Naive thymus-derived CD4-positive, alpha-beta T cell (primary cell): ENCODE data around the gene GRK5. TPM values are rescaled to one million over a fixed set of nuclear protein-coding genes. Genes with fewer than 3 reads are reported as not detected.

Experiments
- ATAC-seq: fragments of 150-1000 bp; cut with Tn5 transposase; 2 replicates; pipeline ENCODE4 v1.10.0; 2021; ENCODE audit warnings: mild to moderate bottlenecking, moderate library complexity
- CTCF ChIA-PET: fragments of 350-600 bp; sonication (Branson Sonifier 250); formaldehyde crosslinking; loops from one replicate; lab custom pipeline; 2021; ENCODE audit warnings: antibody characterized with exemption; lab: Charles Lee
- POLR2A ChIA-PET: fragments of 350-600 bp; sonication (Branson Sonifier 250); formaldehyde crosslinking; loops from one replicate; lab custom pipeline; 2021; ENCODE audit warnings: antibody characterized with exemption, inconsistent platforms; lab: Charles Lee
- DNase-seq, 9 donors: peaks; one replicate each; pipeline versions ENCODE4 v3.0.0 to v3.0.0-alpha.2; 2020 to 2022; ENCODE audit warnings: mixed read lengths in 1 of 9
- H3K27ac ChIP-seq: one replicate; pipeline ENCODE4 v1.7.0; 2013; ENCODE audit warnings: mild to moderate bottlenecking, low read depth, low read length, moderate library complexity
- H3K27me3 ChIP-seq, 2 donors: one replicate each; pipeline ENCODE4 v1.7.0; 2013; ENCODE audit warnings: low read length in 2 of 2, mild to moderate bottlenecking in 2 of 2, moderate library complexity in 2 of 2; ENCODE audit not compliant: control insufficient read depth in 2 of 2, insufficient read depth in 2 of 2
- H3K36me3 ChIP-seq, 3 experiments: 1 replicate in 2 of 3; 2 replicates in 1 of 3; pipeline ENCODE4 v1.7.0; 2013; ENCODE audit warnings: low read length in 3 of 3, mild to moderate bottlenecking in 3 of 3, moderate library complexity in 1 of 3; ENCODE audit not compliant: insufficient read depth in 3 of 3, control insufficient read depth in 2 of 3
- H3K4me1 ChIP-seq, 2 donors: one replicate each; pipeline ENCODE4 v1.7.0; 2013; ENCODE audit warnings: low read length in 2 of 2, mild to moderate bottlenecking in 2 of 2, moderate library complexity in 1 of 2; ENCODE audit not compliant: control insufficient read depth in 2 of 2, insufficient read depth in 2 of 2
- H3K4me3 ChIP-seq: 2 replicates; pipeline ENCODE4 v1.7.0; 2013; ENCODE audit warnings: mild to moderate bottlenecking, low read length
- H3K9me3 ChIP-seq, 3 experiments: 1 replicate in 2 of 3; 2 replicates in 1 of 3; pipeline ENCODE4 v1.7.0; 2013; ENCODE audit warnings: low read length in 3 of 3; ENCODE audit not compliant: control insufficient read depth in 2 of 3
- H3K27ac Mint-ChIP-seq, 9 donors: one replicate each; pipeline ENCODE4 v1.8.0; 2020 to 2022; ENCODE audit warnings: mixed read lengths in 9 of 9, mild to moderate bottlenecking in 8 of 9, moderate library complexity in 5 of 9, inconsistent platforms in 2 of 9
- H3K27me3 Mint-ChIP-seq, 5 donors: one replicate each; pipeline ENCODE4 v1.8.0; 2021 to 2022; ENCODE audit warnings: mixed read lengths in 5 of 5, mild to moderate bottlenecking in 1 of 5
- H3K36me3 Mint-ChIP-seq, 5 donors: one replicate each; pipeline ENCODE4 v1.8.0; 2020 to 2022; ENCODE audit warnings: mixed read lengths in 5 of 5, mild to moderate bottlenecking in 3 of 5, inconsistent platforms in 1 of 5
- H3K4me1 Mint-ChIP-seq, 7 donors: one replicate each; pipeline ENCODE4 v1.8.0; 2020 to 2022; ENCODE audit warnings: mixed read lengths in 7 of 7, mild to moderate bottlenecking in 3 of 7, inconsistent platforms in 1 of 7
- H3K4me3 Mint-ChIP-seq, 10 donors: one replicate each; pipeline ENCODE4 v1.8.0; 2020 to 2022; ENCODE audit warnings: mild to moderate bottlenecking in 10 of 10, mixed read lengths in 10 of 10, moderate library complexity in 6 of 10, inconsistent platforms in 2 of 10
- H3K9me3 Mint-ChIP-seq, 11 donors: one replicate each; pipeline ENCODE4 v1.8.0; 2020 to 2022; ENCODE audit warnings: mixed read lengths in 11 of 11, mild to moderate bottlenecking in 4 of 11, inconsistent platforms in 1 of 11, moderate library complexity in 1 of 11
- intact Hi-C, 2 donors: fragments of 100-400 bp; cut with micrococcal nuclease; formaldehyde crosslinking; loops; one replicate each; pipeline ENCODE4 v1.15.1; 2023
- polyA plus RNA-seq, 2 donors: library from polyadenylated mRNA; unstranded; fragments of 300-500 nt; fragmentation: Illumina TruSeq; gene quantifications; one replicate each; pipeline ENCODE4 v1.2.3, GENCODE V29; 2021
- total RNA-seq, 6 experiments: library from RNA in 5 of 6; stranded (reverse) in 5 of 6; gene quantifications; 1 replicate in 5 of 6; 2 replicates in 1 of 6; pipeline ENCODE4 v1.2.3 and lab custom pipeline; 2021 to 2026

Gene GRK5
- total and polyA plus RNA-seq, 7 experiments from 2014 or later, result 16.4 to 45.2 (median 30.3) TPM

DNA sequence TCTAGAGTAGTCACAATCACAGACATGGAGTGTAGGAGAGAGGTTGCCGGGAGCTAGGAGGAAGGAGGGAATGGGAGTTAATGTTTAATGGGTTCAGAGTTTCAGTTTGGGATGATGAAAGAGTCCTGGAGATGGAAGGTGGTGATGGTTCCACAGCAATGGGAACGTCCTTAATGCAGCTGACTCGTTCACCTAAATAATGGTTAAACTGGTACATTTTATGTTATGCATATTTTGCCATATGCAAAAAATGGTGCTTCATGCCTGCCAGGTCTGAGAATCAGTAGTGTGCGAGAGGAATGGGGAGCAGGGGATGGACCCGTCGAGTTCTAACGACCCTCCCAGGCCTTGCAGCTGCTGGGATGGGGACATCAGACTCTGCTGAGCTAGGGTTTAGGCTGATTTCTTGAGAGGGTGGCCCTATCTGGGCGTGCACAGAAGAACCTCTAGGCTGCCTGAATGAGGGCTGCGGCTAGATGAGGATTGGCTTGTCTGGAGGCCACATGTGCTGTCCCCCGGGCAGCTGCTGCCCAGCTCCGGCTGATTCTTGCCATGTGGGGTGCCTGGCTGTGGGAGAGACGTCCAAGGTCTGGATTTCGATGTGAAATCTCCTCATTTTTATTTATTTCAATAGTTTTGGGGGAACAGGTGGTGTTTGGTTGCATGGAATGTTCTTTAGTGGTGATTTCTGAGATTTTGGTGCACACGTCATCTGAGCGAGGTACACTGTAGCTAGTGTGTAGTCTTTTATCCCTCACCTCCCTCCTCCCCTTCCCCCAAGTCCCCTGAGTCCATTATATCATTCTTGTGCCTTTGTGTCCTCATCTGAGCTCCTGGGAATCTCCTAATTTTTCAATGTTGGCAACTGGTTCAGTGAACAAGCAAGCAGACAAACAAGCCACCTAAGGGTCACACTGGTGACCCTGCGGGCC is 116.0 kb downstream of the GRK5 start:
- Mint-ChIP-seq H3K4me1 (peaks cover 16 to 50% (median 40%) of the 10 kb centered on the region in 7 donors), H3K27me3 (no peaks in the 10 kb centered on the region), H3K4me3 (no peak overlapping the region), H3K36me3 (peaks cover 0 to 14% (median 6%) of the 10 kb centered on the region in 5 donors), H3K9me3 (no peaks in the 10 kb centered on the region), H3K27ac (peak overlapping the region in 2 of 9 donors; percentile 25 to 74)
- Histone ChIP-seq H3K27me3 (no peaks in the 10 kb centered on the region), H3K4me3 (no peak overlapping the region), H3K36me3 (peaks cover 0 to 22% (median 0%) of the 10 kb centered on the region in 3 experiments), H3K27ac (no peak overlapping the region), H3K4me1 (no peaks in the 10 kb centered on the region), H3K9me3 (no peaks in the 10 kb centered on the region)
- ATAC-seq (no peak), DNase-seq (no peak)
- POLR2A ChIA-PET, result no interaction called here
- intact Hi-C loops, result no loop called here
- CTCF ChIA-PET, result interaction anchor here (0.7 to 1.1 kb wide), 2 partner anchors 9 to 15 kb away, joined by 3 read pairs; no protein-coding TSS in a partner anchor

DNA sequence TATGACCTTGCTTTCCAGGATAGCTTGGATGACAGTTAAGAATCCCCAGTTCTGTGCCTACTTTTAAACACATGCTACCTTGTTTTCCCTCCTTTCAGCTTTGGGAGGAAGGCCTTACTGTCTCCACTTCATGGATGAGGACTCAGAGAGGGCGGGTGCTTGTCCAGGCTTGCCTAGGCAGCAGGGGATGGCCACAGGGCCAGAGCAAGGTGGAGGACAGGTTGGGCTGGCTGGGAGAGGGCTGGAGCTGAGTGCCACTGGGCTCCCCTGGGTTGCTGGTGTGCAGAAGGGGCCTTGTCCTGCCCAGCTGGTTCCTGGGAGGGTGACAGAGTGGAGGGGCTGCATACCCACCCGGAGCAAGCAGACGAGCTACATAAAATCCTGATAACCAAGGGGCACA is 117.8 kb downstream of the GRK5 start:
- Histone ChIP-seq H3K27ac (no peak overlapping the region), H3K4me3 (no peak overlapping the region), H3K4me1 (no peaks in the 10 kb centered on the region), H3K9me3 (no peaks in the 10 kb centered on the region), H3K27me3 (no peaks in the 10 kb centered on the region), H3K36me3 (peaks cover 0 to 26% (median 0%) of the 10 kb centered on the region in 3 experiments)
- Mint-ChIP-seq H3K4me3 (no peak overlapping the region), H3K4me1 (peaks cover 12 to 34% (median 25%) of the 10 kb centered on the region in 7 donors), H3K9me3 (peaks cover 0 to 2% (median 0%) of the 10 kb centered on the region in 11 donors), H3K27ac (no peak overlapping the region), H3K36me3 (peaks cover 0 to 11% (median 8%) of the 10 kb centered on the region in 5 donors), H3K27me3 (no peaks in the 10 kb centered on the region)
- ATAC-seq (no peak), DNase-seq (no peak)
- ChIA-PET POLR2A (no interaction called here), CTCF (no interaction called here)
- intact Hi-C loops, result no loop called here

DNA sequence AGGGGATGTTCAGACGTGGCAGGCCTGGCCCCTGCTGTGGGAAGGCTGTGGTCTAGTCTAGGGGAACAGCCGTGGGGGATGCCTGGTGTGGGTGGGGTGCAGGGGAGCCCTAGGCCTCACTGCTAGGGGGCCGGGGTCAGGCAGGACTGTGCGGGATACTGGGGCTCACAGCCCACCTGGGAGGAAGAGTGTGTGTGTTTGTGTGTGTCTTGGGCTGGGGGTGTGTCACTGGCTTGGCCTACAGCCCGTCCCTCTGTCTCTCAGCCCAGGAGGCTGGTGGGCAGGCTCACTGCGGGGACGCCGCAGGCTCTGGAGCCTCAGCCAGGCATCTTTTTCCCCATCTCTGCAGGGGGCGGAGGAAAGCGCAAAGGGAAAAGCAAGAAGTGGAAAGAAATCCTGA is 118.8 kb downstream of the GRK5 start:
- H3K9me3 Mint-ChIP-seq, result peaks cover 0 to 2% (median 0%) of the 10 kb centered on the region in 11 donors
- Histone ChIP-seq H3K27ac (no peak overlapping the region), H3K27me3 (no peaks in the 10 kb centered on the region), H3K4me1 (no peaks in the 10 kb centered on the region), H3K36me3 (peaks cover 0 to 26% (median 0%) of the 10 kb centered on the region in 3 experiments), H3K9me3 (no peaks in the 10 kb centered on the region), H3K4me3 (no peak overlapping the region)
- H3K36me3 Mint-ChIP-seq, result peaks cover 0 to 8% (median 5%) of the 10 kb centered on the region in 5 donors
- ATAC-seq (peak; percentile 6), DNase-seq (no peak)
- POLR2A ChIA-PET, result no interaction called here
- H3K27me3 Mint-ChIP-seq, result no peaks in the 10 kb centered on the region
- no peak overlapping the region for H3K4me3 Mint-ChIP-seq
- peak overlapping the region in 5 of 9 donors; percentile 3 to 62 (median 28) for H3K27ac Mint-ChIP-seq
- peaks cover 8 to 26% (median 17%) of the 10 kb centered on the region in 7 donors for H3K4me1 Mint-ChIP-seq
- CTCF ChIA-PET, result no interaction called here
- intact Hi-C loops, result no loop called here

DNA sequence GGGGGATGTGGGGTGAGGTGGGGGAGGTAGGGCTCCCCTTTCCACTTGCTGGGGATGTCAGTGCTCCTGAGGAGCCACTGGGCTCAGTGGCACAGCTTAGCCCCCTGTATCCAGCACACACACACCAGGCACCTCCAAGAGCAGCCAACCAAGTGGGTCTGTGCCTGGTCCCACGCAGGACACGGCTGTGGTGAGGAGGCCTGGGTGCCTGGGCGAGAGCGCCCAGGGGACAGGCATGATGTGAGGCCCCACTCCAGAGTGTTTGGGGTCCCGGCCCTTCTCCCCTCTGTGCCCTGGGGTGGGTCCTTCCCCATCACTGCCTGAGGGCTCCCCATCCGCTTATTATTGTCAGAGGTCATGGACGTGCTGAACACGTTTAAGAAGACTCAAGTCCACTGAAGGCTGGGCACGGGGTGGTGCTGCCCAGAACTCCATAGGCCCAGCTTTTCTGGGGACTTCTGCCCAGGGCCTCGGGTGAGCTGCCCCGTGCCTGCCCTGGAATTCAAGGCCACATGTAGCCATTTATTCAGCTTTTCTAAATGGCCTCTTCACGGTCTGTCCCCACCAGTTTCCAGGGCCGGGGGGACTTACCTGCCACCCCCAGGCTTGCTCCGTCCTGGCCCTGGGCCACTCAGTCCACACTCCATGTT is 119.8 kb downstream of the GRK5 start:
- Mint-ChIP-seq H3K4me1 (peaks cover 7 to 16% (median 13%) of the 10 kb centered on the region in 7 donors), H3K4me3 (no peak overlapping the region), H3K36me3 (peaks cover 0 to 9% (median 4%) of the 10 kb centered on the region in 5 donors), H3K9me3 (peaks cover 0 to 2% (median 0%) of the 10 kb centered on the region in 11 donors), H3K27ac (no peak overlapping the region), H3K27me3 (no peaks in the 10 kb centered on the region)
- DNase-seq (no peak), ATAC-seq (no peak)
- Histone ChIP-seq H3K9me3 (no peaks in the 10 kb centered on the region), H3K4me3 (no peak overlapping the region), H3K4me1 (no peaks in the 10 kb centered on the region), H3K27ac (no peak overlapping the region), H3K36me3 (peaks cover 0 to 26% (median 0%) of the 10 kb centered on the region in 3 experiments), H3K27me3 (no peaks in the 10 kb centered on the region)
- intact Hi-C loops, result no loop called here
- CTCF ChIA-PET, result no interaction called here
- POLR2A ChIA-PET, result interaction anchor here (0.5 kb wide), 1 partner anchor 16 kb away, joined by 3 read pairs; no protein-coding TSS in a partner anchor

DNA sequence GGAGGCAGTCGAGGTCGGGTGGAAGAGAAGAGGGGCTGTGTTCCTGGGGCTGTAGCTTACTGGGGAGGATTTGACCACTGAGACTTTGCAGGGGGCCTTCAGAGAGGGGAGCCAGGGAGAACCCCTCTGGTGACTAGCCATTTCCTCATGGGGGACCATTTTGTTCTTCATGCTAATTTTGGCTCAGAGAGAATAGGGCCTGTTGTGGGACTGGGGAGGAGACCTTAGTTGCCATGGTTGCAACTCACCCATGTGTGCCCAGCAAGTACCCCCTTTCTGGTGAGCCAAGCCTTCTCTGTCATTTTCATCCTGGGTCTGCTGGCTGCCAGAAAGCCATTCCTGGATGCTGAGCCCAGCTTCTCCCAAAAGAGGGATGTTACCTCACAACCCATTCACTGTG is 120.9 kb downstream of the GRK5 start:
- H3K27ac Mint-ChIP-seq, result peak overlapping the region in 2 of 9 donors; percentile 39 to 70
- no peak overlapping the region for H3K27ac ChIP-seq
- H3K4me1 Mint-ChIP-seq, result peaks cover 5 to 20% (median 11%) of the 10 kb centered on the region in 7 donors
- ATAC-seq (no peak), DNase-seq (no peak)
- ChIA-PET CTCF (no interaction called here), POLR2A (no interaction called here)
- no peaks in the 10 kb centered on the region for H3K27me3 Mint-ChIP-seq
- no peaks in the 10 kb centered on the region for H3K9me3 ChIP-seq
- intact Hi-C loops, result no loop called here
- no peak overlapping the region for H3K4me3 ChIP-seq
- H3K4me3 Mint-ChIP-seq, result no peak overlapping the region
- H3K27me3 ChIP-seq, result no peaks in the 10 kb centered on the region
- no peaks in the 10 kb centered on the region for H3K4me1 ChIP-seq
- H3K9me3 Mint-ChIP-seq, result peaks cover 0 to 2% (median 0%) of the 10 kb centered on the region in 11 donors
- H3K36me3 Mint-ChIP-seq, result peaks cover 4 to 15% (median 5%) of the 10 kb centered on the region in 5 donors
- H3K36me3 ChIP-seq, result peaks cover 0 to 29% (median 0%) of the 10 kb centered on the region in 3 experiments

DNA sequence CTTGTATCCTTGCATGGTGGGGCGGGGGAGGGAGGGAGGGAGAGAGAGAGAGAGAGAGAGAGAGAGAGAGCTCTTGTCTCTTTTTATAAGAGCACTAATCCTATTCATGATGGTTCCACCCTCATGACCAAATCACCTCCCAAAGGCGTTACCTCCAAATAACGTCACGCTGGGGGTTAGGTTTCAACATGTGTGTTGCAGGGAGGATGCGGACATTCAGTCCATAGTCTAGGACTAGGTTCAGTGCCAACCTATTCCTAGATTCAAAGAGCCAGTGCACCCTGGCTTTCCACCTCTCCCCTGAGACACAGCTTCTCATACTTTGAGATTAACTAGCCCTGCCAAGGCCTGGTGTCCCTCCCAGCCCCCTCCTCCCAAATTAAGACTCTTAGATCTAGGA is 123.0 kb downstream of the GRK5 start:
- CTCF ChIA-PET, result no interaction called here
- intact Hi-C loops, result no loop called here
- no peak overlapping the region for H3K4me3 Mint-ChIP-seq

More for the DNA sequence above, 123.0 kb downstream of the GRK5 start:
- H3K36me3 Mint-ChIP-seq, result peaks cover 4 to 28% (median 9%) of the 10 kb centered on the region in 5 donors
- peaks cover 0 to 39% (median 0%) of the 10 kb centered on the region in 3 experiments for H3K36me3 ChIP-seq
- no peaks in the 10 kb centered on the region for H3K27me3 ChIP-seq
- H3K4me1 ChIP-seq, result no peaks in the 10 kb centered on the region
- no peaks in the 10 kb centered on the region for H3K9me3 ChIP-seq
- DNase-seq (no peak), ATAC-seq (no peak)
- H3K27me3 Mint-ChIP-seq, result no peaks in the 10 kb centered on the region
- no peak overlapping the region for H3K27ac ChIP-seq
- H3K9me3 Mint-ChIP-seq, result peaks cover 0 to 2% (median 0%) of the 10 kb centered on the region in 11 donors
- POLR2A ChIA-PET, result no interaction called here
- no peak overlapping the region for H3K4me3 ChIP-seq
- H3K27ac Mint-ChIP-seq, result no peak overlapping the region
- H3K4me1 Mint-ChIP-seq, result peaks cover 5 to 21% (median 14%) of the 10 kb centered on the region in 7 donors
